ENCODE measurements around the gene AP1M2. TPM values are rescaled to one million over a fixed set of nuclear protein-coding genes. Genes with fewer than 3 reads are reported as not detected.

Gene AP1M2
- total RNA-seq, 1 experiment from 2014 or later, result 146 TPM

DNA sequence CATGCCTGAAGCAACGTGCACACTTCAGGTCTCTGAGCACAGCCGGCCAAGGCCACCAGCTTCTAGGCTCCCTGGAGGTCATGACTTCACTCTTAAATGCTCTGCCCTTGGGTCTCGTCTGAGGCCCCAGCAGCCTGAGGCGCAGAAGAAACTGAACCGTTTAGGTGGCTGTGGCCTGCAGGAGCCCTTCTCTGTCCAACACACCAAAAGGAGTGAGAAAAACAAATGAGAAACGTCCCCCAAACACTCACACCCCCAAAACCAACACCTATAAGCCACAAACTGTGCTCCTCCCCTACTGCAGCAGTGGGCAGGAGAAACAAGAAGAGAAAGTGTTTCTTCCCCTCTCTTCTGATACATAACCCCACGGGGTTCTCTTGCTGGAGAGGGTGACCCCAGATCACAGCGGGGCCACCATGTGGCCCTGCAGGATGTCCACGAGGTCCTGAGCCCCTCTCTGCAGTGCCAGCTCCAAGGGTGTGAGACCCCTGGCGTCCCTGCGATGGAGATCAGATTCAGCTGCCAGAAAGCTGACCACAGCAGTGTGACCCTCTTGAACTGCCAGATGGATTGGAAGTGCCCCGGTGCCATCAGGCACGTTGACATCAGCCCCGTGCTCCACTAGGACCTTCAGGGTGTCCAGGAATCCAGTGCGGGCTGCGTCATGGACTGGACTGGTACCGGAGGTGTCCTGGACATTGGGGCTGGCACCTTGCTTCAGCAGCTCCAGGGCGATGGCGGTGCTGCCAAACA, 20.3 kb downstream of the AP1M2 start:
- Histone ChIP-seq H3K14ac (ENCODE audit: insufficient read depth, low read length) (no peak overlapping the region), H3K4me2 (ENCODE audit: insufficient read depth, insufficient read length, low read length) (no peak overlapping the region), H3K4ac (ENCODE audit: low read depth, low read length) (no peak overlapping the region), H3K23ac (ENCODE audit: insufficient read length, low read depth, low read length) (no peak overlapping the region), H4K91ac (ENCODE audit: insufficient read length, low read depth, low read length) (no peak overlapping the region), H4K20me1 (ENCODE audit: control insufficient read depth, insufficient read depth, insufficient read length) (no peaks in the 10 kb centered on the region), H2BK5ac (ENCODE audit: insufficient read length, low read length) (no peak overlapping the region), H3K23me2 (ENCODE audit: insufficient read length, low read depth, low read length, poor library complexity, severe bottlenecking) (peaks cover 10% of the 10 kb centered on the region), H3K4me1 (ENCODE audit: insufficient read depth, low read length) (no peaks in the 10 kb centered on the region), H2AK5ac (ENCODE audit: insufficient read length, low read length) (no peak overlapping the region), H2BK15ac (ENCODE audit: low read depth, low read length) (no peak overlapping the region), H3K18ac (ENCODE audit: insufficient read length, low read depth, low read length) (no peak overlapping the region), H3K79me1 (ENCODE audit: insufficient read depth, low read depth, low read length, poor library complexity, severe bottlenecking) (no peaks in the 10 kb centered on the region), H3K27ac (ENCODE audit: insufficient read length, low read depth, low read length) (no peak overlapping the region), H3K9me3 (ENCODE audit: control insufficient read depth, low read depth, low read length) (no peaks in the 10 kb centered on the region), H2AFZ (ENCODE audit: low read length) (no peak overlapping the region), H2BK20ac (ENCODE audit: low read depth, low read length, poor library complexity, severe bottlenecking) (no peak overlapping the region), H2BK12ac (ENCODE audit: insufficient read length, low read depth, low read length) (no peak overlapping the region), H4K5ac (ENCODE audit: insufficient read length, low read depth, low read length) (no peak overlapping the region), H3K79me2 (ENCODE audit: insufficient read depth, low read length) (no peaks in the 10 kb centered on the region), H3K56ac (ENCODE audit: insufficient read length, low read depth, low read length) (no peak overlapping the region), H4K8ac (replicated peaks; ENCODE audit: insufficient read length, low read depth, low read length) (no peak overlapping the region), H3K9ac (ENCODE audit: extremely low read depth, insufficient read length, low read length) (no peak overlapping the region), H2BK120ac (ENCODE audit: low read depth, low read length, poor library complexity, severe bottlenecking) (no peak overlapping the region), H3K27me3 (ENCODE audit: insufficient read depth, low read length) (no peaks in the 10 kb centered on the region), H3T11ph (ENCODE audit: low read length) (no peak overlapping the region)
- DNase-seq, result no peak
- TF ChIP-seq, protein P1, sequence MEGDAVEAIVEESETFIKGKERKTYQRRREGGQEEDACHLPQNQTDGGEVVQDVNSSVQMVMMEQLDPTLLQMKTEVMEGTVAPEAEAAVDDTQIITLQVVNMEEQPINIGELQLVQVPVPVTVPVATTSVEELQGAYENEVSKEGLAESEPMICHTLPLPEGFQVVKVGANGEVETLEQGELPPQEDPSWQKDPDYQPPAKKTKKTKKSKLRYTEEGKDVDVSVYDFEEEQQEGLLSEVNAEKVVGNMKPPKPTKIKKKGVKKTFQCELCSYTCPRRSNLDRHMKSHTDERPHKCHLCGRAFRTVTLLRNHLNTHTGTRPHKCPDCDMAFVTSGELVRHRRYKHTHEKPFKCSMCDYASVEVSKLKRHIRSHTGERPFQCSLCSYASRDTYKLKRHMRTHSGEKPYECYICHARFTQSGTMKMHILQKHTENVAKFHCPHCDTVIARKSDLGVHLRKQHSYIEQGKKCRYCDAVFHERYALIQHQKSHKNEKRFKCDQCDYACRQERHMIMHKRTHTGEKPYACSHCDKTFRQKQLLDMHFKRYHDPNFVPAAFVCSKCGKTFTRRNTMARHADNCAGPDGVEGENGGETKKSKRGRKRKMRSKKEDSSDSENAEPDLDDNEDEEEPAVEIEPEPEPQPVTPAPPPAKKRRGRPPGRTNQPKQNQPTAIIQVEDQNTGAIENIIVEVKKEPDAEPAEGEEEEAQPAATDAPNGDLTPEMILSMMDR (conservative IDR thresholded peaks at IDR 0.05), result no peak
- Mint-ChIP-seq H3K27ac (peak overlapping the region in 1 of 3 experiments; percentile 39; a peak in 1 of 7 replicates), H3K27me3 (ENCODE audit: low read depth) (peaks cover 16% of the 10 kb centered on the region), H3K9me3 (no peaks in the 10 kb centered on the region), H3K4me1 (peaks cover 31 to 33% of the 10 kb centered on the region in 2 experiments), H3K36me3 (ENCODE audit: insufficient read depth in 1 of 3, low read depth in 3 of 3) (peaks cover 10 to 13% (median 10%) of the 10 kb centered on the region in 3 experiments; a peak in 6 of 7 replicates), H3K4me3 (peak overlapping the region; percentile 97 to 99)
- WGBS (ENCODE audit: extremely low coverage, insufficient read length, low lambda C conversion rate), result no CpG with 5 or more reads among the region's 19 CpGs

All from H9 (cell line).